NCI-H345 (cell line): ENCODE data around the gene DDX17.
A peak's percentile ranks its signal among the peaks of the same experiment; 100 is the strongest.

ENCODE experiments used
- DNase-seq: peaks from one replicate; lab custom pipeline; 2025; lab: John Stamatoyannopoulos, UW

Gene DDX17

GRCh38 chr22:38506118-38506962 is at the start of gene DDX17:
TSS of gene DDX17 (minus strand) at chr22:38506311.
- peak; percentile 96 for DNase-seq

GRCh38 chr22:38554281-38554680 is 48.2 kb upstream of the DDX17 start:
- DNase-seq: no peak

DNA sequence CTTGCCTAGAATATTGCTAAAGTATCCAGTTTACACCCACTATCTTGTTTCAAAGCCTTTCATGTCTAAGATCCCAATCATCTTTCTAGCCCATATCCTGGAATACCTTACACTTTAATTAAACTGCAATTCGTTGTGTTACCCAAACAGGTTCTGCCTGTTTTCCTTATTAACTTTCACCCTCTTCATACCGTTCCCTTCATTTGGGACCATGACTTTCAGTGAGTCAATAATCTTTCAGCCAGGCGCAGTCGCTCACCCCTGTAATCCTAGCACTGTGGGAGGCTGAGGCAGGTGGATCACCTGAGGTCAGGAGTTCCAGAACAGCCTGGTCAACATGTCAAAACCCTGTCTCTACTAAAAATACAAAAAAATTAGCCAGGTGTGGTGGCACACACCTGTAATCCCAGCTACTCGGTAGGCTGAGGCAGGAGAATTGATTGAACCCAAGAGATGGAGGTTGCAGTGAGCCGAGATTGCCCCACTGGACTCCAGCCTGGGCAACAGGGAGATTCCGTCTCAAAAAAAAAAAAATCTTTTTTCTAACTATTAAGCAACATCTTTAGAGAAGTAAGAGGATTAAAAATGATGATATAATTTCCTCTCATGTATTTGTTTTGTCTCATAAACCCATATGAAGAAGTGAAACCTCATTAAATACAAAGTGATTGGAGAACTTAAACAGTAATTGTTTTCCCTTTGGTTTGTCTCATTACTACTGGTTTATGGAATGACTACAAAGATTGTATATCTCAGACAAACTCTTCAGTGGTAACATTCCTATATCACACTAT is 43.2 kb upstream of the DDX17 start:
- DNase-seq: no peak

DNA sequence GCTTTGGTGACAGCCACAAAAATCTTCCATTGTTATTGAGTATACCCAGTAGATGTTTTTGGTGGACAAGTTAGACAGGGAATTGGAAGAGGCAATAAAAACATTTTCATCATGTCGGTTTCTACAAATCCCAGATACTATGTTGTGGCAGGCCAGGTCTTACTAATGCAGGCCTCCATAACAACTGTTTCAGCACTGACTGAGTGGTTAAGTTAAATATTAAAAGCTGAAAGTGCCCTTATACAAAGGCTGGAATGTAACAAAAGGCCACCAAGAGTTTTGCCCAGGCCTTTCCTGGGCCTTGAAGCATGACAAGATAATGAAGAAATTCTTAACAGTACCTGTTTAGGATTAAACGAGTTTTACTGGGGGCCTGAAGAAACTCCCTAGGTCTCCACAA is 34.6 kb upstream of the DDX17 start:
- DNase-seq: no peak

DNA sequence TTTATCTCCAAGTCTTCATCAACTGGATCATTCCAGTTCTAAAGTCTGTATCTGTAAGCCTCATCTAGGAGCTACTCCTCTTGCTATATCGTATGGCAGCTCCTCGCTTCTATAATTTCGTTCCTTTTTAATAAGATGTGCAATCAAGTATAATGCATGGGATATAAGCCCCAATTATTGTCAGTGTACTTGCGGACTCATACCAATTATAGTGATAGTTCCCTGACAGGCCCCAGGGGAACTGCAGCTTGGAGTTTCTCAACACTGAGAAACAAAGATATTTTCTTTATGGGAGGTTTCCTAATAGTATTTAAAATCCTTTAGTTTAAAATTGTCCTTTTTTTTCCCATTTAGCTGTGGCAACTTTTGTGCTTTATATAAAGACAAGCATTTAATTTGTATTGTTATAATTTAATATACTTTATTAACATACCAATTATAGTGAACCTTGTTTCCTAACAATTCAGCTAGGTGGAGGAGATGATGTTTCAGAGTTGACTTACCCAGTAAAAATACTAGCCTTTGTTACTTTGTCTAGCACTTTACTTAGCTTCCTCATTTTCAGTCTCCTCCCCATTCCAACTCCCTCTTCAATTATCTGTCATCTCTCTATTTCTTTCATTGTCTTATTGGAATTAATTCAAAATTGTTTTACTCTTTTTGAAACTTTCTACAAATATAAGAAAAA is 25.3 kb upstream of the DDX17 start:
- no peak for DNase-seq

DNA sequence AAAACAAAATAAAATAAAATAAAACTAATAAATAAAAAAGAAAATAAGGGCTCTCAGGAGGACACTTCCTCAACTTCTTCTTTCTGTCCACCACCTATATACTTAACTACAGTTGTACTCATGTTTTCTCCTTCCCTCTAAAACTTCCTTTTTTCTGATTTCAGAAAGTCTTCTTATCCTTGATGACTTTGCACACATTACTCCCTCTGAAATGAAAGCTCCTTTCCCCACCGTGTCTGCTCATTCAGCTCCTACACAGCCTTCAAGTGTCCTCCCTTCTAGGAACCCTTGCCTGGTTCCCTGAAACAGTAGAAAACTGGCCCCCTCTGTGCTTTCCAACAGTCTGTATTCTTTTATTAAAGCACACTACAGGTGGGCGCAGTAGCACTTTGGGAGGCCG is 18.3 kb upstream of the DDX17 start:
- DNase-seq: no peak

DNA sequence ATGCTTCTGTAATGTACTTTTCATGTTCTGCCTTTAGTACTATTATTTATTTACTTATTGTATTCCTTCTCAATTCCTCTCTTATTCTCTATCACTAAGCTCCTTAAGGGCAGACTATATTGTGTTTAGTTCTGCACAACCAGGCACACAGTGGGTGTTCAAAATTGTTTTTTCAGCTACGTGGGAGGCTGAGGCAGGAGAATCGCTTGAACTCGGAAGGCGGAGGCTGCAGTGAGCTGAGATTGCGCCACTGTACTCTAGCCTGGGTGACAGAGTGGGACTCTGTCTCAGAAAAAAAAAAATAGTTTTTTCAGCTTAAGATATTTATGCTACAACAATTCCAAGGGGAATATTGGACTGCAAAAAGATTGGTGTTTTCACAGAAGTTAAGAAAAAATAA is 17.4 kb upstream of the DDX17 start:
- DNase-seq: no peak

GRCh38 chr22:38523029-38523428 is 16.9 kb upstream of the DDX17 start:
- DNase-seq: no peak

GRCh38 chr22:38519453-38520250 is 13.5 kb upstream of the DDX17 start:
- no peak for DNase-seq

GRCh38 chr22:38518620-38519019 is 12.5 kb upstream of the DDX17 start:
- DNase-seq: no peak

- peak; percentile 24 for DNase-seq
Measured at GRCh38 chr22:38513063-38513462, 7.0 kb upstream of the DDX17 start.

DNA sequence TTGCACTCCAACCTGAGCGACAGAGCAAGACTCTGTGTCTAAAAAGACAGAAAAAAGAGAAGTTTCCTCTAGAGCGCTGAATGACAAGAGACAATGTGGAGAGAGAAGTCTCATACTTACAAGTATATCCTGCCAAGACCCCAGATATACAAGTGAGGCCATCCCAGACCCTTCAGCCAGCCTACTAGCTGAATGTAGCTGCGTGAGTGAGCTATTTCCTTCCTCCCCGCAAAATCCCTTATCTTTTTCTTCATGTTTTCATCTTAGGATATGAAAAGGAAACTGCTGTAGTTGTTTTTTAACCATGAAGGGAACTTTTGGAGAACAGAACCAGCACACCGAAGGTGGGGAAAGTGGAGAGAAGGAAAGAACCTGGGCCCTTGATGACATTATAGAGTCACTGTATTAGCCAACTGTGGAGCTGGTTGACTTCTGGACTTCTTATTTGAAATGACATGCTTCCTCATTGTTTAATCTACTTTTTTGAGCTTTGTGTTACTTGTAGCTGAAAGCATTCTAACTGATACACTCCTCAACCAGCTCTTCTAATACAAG is 4.4 kb upstream of the DDX17 start:
- no peak for DNase-seq

- DNase-seq: peak; percentile 40
Measured at GRCh38 chr22:38505541-38506117, 482 bp downstream of the DDX17 start.

GRCh38 chr22:38504731-38505540 is 1.2 kb downstream of the DDX17 start:
- DNase-seq: no peak

DNA sequence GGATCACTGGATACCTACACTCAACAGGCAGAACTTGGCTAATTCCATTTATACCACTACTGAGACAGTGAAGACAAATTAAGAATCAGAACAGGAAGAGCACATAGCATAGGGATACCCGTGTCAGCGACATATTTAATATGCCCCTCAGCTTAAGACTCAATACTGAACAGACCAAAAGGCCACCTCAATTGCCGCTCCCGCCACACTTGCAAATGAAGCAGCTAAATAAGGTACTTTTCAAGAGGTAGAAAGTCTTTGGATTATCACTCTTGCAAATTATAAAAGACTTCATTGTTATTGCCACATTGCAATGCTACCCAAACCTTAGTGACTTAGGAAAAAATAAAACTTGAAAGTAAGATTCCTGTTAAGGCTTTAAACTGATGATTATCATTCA is 3.1 kb downstream of the DDX17 start:
- no peak for DNase-seq

GRCh38 chr22:38501797-38502672 is 4.1 kb downstream of the DDX17 start:
- DNase-seq: no peak

DNA sequence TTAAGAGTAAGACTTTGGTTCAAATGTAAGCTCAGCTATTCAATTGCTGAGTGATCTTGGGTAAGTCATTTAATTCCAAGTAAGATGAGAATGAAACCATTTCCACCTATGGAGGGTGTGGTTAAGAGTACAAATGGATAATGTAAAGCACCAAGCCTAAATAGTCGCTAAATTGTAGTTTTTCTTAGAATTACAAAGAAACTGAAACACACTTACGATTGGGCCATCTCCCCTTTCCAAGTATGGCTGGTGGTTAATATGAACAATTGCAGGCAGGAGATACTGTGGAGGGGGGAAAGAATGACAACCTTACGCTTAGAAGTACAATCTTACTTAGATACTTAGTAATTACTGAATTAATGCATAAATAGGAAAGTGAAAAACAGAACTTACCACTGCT is 8.2 kb downstream of the DDX17 start:
- no peak for DNase-seq

DNA sequence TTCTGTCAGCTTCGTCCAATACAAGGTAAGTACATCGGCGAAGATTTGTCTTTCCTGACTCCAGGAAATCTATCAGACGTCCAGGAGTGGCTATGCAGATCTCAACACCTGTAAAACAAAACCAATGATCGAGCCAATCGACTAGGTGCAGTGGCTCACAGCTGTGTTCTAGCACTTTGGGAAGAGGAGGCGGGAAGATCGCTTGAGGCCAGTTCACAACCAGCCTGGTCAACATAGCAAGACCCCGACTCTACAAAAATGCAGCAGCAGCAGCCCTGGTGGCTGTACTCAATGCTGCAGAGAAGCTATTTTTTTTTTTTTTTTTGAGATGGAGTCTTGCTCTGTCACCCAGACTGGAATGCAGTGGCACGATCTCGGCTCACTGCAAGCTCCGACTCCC is 11.2 kb downstream of the DDX17 start:
- DNase-seq: no peak

DNA sequence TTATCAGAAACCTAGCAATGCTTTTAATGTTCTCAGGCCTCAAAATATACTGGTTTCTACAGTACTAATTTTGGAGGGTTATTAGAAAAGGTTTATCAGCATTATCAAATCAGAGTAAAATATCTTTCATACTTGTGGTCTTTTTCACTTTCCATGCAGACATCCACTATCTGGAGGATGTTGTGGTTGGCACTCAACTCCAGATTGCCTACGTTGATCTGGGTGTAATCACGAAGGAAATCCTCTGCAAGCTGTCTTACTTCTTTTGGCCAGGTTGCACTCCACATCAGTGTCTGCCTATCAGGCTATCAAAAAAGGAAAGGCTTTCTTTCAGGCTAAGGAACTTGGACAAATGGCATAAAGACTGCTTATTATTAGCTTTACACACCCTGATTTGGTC is 11.6 kb downstream of the DDX17 start:
- no peak for DNase-seq
